ENCODE data around the gene SLC6A17. TPM values are rescaled to one million over a fixed set of nuclear protein-coding genes. Genes with fewer than 3 reads are reported as not detected.

SLC6A17 gene
- total RNA-seq, 4 donors from 2014 or later: 0.42 to 1.8 (median 0.57) TPM

DNA sequence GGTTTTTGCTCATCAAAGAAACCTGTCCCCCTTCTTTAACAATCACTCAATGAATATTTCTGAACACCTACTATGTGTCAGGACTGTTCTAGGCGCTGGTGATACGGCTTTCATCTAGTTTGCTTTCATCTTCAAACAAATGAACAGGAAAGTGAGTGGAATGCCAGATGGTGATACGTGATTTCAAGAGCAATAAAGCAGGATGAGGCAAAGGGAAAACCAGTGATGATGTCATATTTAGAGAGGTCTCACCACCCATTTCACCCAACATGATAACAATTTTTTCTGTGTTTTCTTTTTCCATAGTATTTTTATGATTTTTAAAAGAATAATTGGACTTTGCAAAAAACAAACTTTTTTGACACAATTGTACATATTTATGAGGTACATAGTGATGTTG lies 11.3 kb upstream of the SLC6A17 start:
- WGBS: 70% methylated on average over 3 of the region's 3 CpGs
- TF ChIP-seq EP300 (IDR thresholded peaks at IDR 0.05) (no peak), POLR2AphosphoS5 (IDR thresholded peaks at IDR 0.05) (no peak), CTCF (IDR thresholded peaks at IDR 0.05) (no peak), POLR2A (IDR thresholded peaks at IDR 0.05; ENCODE audit: low read depth) (no peak)
- no peaks in the 10 kb centered on the region for H3K9me3 ChIP-seq
- H3K4me1 ChIP-seq: peaks cover 0 to 8% (median 7%) of the 10 kb centered on the region in 4 donors
- no peaks in the 10 kb centered on the region for H3K36me3 ChIP-seq
- no peak overlapping the region for H3K4me3 ChIP-seq
- no peak for DNase-seq (ENCODE audit: extremely low spot score)
- H3K27ac ChIP-seq (replicated peaks in 1 of 4): no peak overlapping the region
- H3K27me3 ChIP-seq: peaks cover 0 to 37% (median 2%) of the 10 kb centered on the region in 4 donors
- intact Hi-C loops (cut with DNase I): no loop called here

- 53% methylated on average over 3 of the region's 3 CpGs for WGBS
- intact Hi-C loops (cut with DNase I): no loop called here
Measured at GRCh38 chr1:110144366-110144765, 5.9 kb upstream of the SLC6A17 start.

DNA sequence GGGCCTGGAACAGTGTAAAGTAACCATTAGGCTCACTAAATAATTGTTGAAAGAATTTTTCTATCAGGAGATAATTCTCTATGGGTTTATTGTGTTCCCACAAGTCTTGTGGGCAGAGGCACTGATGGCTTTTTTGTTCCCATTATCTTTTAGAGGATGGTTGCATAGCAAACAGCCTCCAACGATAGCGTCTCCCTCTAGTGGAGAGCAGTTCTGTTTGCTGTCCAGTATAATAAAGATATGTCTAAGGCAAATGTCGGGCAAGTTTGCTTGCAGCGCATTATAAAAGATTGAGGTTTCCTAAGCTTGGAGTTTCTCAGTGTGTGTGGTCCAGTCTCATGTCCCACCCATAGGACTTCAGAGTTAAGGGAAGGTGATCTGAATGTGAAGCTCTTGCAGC lies 1.3 kb upstream of the SLC6A17 start:
- H3K27me3 ChIP-seq: peaks cover 7 to 81% (median 21%) of the 10 kb centered on the region in 4 donors
- intact Hi-C loops (cut with DNase I): no loop called here

More at GRCh38 chr1:110144366-110144765, 5.9 kb upstream of the SLC6A17 start:
- DNase-seq (ENCODE audit: extremely low spot score): no peak
- no peak overlapping the region for H3K4me3 ChIP-seq
- TF ChIP-seq EP300 (IDR thresholded peaks at IDR 0.05): no peak
- TF ChIP-seq CTCF (IDR thresholded peaks at IDR 0.05): no peak
- TF ChIP-seq POLR2A (IDR thresholded peaks at IDR 0.05; ENCODE audit: low read depth): no peak
- TF ChIP-seq POLR2AphosphoS5 (IDR thresholded peaks at IDR 0.05): no peak
- no peaks in the 10 kb centered on the region for H3K9me3 ChIP-seq
- H3K27me3 ChIP-seq: peaks cover 0 to 72% (median 0%) of the 10 kb centered on the region in 4 donors
- no peaks in the 10 kb centered on the region for H3K4me1 ChIP-seq
- H3K36me3 ChIP-seq: no peaks in the 10 kb centered on the region
- no peak overlapping the region for H3K27ac ChIP-seq (replicated peaks in 1 of 4)

GRCh38 chr1:110151175-110151669 lies 928 bp downstream of the SLC6A17 start:
- Histone ChIP-seq H3K4me3 (peak overlapping the region; percentile 39 to 49 (median 44)), H3K4me1 (peaks cover 11 to 18% (median 16%) of the 10 kb centered on the region in 4 donors), H3K27me3 (peaks cover 7 to 92% (median 22%) of the 10 kb centered on the region in 4 donors), H3K36me3 (no peaks in the 10 kb centered on the region), H3K9me3 (no peaks in the 10 kb centered on the region), H3K27ac (replicated peaks in 1 of 4) (no peak overlapping the region)
- DNase-seq (ENCODE audit: extremely low spot score): no peak
- 20% methylated on average over 23 of the region's 37 CpGs for WGBS
- TF ChIP-seq POLR2AphosphoS5 (IDR thresholded peaks at IDR 0.05) (no peak), CTCF (IDR thresholded peaks at IDR 0.05) (no peak), EP300 (IDR thresholded peaks at IDR 0.05) (no peak), POLR2A (IDR thresholded peaks at IDR 0.05; ENCODE audit: low read depth) (no peak)
- intact Hi-C loops (cut with DNase I): no loop called here

More for the DNA sequence above, 1.3 kb upstream of the SLC6A17 start:
- DNase-seq (ENCODE audit: extremely low spot score): no peak
- H3K9me3 ChIP-seq: no peaks in the 10 kb centered on the region
- no peak overlapping the region for H3K27ac ChIP-seq (replicated peaks in 1 of 4)
- TF ChIP-seq POLR2AphosphoS5 (IDR thresholded peaks at IDR 0.05) (no peak), EP300 (IDR thresholded peaks at IDR 0.05) (no peak), POLR2A (IDR thresholded peaks at IDR 0.05; ENCODE audit: low read depth) (no peak), CTCF (IDR thresholded peaks at IDR 0.05) (no peak)
- 61% methylated on average over 4 of the region's 4 CpGs for WGBS
- peaks cover 11 to 18% (median 16%) of the 10 kb centered on the region in 4 donors for H3K4me1 ChIP-seq
- H3K4me3 ChIP-seq: no peak overlapping the region
- H3K36me3 ChIP-seq: no peaks in the 10 kb centered on the region

Measured in esophagus muscularis mucosa (tissue), 4 donors.